ENCODE measurements around the gene METTL26.

METTL26 gene

GRCh38 chr16:674968-675883 is 39.1 kb upstream of the METTL26 start, which contains the start of gene RHBDL1:
TSS of gene RHBDL1 (plus strand) at chr16:675671. CDS start at chr16:675791, 120 bp downstream.
- DNase-seq, result peak; percentile 28

DNA sequence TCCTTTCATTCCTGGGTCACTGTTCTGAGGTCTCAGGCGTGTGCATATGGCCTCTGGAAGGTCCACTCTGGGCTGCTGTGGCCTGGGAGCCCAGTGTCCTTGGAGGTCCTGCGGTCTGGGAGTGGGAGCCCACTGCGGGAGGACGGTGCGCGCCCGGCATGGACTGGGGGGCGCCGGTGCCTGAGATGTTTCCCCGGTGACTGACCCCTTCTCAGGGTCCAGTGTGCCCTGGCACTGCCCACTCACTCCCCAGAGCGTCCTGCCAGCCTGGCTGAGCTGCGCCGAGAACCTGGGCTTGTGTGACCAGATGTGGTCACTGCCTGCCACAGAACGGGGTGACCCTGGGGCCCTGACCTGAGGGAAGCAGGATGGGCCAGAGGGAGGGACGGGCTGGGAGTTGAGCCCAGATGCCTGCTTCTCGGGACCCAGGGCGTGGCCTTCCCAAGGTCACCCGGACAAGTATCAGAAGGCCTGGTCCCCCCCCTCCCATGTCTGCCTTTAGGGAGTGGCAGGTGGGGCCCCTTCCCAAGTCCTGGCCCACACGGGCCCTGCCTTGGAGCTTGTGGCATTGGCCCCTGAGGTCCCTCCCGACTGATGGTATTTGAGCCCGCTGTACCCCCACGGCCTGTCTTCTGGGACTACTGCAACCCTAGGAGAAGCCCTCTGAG is 38.2 kb upstream of the METTL26 start:
- no peak for DNase-seq

DNA sequence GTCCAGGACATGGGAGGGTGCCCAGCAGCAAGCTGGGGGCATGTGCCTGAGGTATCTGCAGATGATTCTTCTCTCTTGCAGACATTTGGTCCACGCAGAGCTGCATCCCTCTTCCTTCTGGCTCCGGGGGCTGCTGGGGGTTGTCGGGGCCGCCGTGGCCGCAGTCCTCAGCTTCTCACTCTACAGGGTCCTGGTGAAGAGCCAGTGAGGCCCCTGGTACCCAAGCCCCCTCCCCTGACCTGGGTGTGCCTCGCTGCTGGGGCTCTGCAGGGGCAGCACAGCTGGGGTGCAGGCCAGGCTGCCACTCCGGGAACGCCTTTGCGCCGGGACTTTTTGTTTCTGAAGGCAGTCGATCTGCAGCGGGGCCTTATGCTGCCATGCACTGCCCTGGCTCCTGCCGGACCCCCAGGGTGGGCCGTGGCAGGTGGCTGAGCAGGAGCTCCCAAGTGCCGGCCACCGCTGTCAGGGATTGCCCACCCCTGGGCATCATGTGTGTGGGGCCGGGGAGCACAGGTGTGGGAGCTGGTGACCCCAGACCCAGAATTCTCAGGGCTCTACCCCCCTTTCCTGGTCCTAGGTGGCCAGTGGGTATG is 37.4 kb upstream of the METTL26 start:
- no peak for DNase-seq

- DNase-seq, result no peak
These were observed 36.7 kb upstream of the METTL26 start for GRCh38 chr16:672851-673250.

DNA sequence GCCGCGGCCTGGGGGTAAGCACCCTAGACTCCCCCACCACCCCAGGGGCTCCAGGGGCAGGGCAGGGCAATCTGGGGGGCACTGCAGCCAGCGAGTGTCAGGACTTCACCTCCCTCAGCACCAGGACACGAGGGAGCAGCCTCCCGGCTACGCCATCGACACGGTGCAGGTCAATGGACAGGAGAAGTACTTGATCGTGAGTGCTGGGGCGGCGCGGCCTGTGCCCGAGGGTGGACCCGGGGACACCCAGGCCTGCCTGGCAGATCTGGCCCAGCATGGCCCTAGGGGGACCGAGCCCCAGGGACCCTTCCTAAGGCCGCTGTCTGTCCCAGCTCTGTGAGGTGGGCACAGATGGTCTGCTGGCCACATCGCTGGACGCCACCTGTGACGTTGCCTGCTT is 36.3 kb upstream of the METTL26 start:
- no peak for DNase-seq

GRCh38 chr16:671353-672131 is 35.4 kb upstream of the METTL26 start:
- no peak for DNase-seq

DNA sequence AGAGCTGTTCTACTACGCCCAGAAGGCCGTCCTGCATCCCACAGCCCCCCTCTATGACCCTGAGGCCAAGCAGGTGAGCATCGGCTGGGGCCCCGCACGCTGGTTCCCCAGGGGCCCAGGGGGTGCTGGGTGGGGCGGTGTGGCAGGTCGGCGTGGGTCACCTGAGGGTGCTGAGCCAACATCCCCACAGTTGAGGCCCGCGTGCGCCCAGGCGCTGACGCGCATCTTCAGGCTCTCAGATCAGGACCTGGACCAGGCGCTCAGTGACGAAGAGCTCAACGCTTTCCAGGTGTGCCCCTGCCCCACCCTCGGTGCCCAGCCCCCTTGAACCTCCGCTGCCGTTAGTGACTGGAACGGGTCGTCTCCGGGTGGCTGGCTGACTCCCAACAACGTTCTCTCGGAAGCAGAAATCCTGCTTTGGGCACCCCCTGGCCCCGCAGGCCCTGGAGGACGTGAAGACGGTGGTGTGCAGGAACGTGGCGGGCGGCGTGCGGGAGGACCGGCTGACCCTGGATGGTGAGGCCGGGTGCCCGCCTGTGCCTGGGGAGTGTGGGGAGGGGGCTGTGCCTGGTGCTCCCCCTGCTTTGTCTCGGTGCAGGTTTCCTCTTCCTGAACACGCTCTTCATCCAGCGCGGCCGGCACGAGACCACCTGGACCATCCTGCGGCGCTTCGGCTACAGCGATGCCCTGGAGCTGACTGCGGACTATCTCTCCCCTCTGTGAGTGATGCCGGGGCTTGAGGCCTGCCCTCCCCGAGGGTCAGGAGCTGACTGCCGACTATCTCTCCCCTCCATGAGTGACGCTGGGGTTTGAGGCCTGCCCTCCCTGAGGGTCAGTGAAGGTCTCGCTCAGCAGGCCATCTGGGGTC is 34.6 kb upstream of the METTL26 start:
- DNase-seq, result no peak

DNA sequence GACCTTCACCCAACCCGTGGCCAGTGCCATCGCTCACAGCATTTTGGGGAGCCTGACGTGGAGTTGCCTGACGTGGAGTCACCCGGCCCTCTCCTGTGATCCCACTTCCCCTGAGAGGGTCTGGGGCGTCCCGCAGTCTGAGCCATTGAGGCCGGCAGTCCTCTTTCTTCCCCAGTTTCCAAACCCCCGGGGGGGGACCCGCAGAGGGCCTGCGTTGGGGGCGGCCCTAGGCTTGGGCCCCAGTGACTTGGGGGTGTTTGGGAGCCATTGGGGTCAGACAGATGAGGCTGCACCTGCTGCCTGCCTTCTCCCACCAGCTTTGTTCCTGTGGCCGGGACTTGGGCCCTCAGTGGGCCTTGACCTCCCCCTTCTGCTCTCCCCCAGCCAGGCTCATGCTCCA is 33.6 kb upstream of the METTL26 start:
- DNase-seq, result no peak

DNA sequence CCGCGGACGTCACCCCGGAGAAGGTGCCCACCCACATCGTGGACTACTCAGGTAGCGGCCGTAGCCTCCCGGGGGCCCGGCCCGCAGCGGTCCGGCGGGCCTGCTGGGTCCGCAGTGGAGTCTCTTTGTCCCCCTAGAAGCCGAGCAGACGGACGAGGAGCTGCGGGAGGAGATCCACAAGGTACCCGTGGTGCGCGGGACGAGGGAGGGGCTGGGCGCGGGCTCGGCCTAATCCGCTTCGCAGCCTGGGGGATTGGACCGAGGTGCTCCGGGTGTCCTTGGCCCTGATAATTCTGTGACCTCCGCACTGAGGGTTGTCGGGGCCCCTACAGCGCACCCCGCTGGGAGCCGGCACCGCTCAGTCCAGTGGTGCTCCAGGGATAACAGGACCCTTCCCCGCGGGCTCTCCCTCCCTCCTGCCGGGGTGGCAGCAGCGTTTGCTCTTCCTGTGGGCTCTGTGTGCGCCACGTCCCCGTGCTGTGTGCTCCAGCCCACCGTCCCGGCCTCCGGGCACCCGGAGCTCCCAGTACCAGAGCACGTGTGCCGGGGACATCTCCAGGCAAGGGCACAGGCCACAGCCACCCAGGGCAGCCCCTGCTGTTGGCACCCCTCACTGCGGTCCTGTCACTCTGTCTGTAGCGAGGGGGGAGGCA is 32.5 kb upstream of the METTL26 start:
- DNase-seq, result peak; percentile 30

- peak; percentile 96 for DNase-seq
These were observed 31.8 kb upstream of the METTL26 start, which contains the start of gene RHOT2 for GRCh38 chr16:667780-668518. TSS of gene RHOT2 (plus strand) at chr16:668132. CDS start at chr16:668200, 68 bp downstream.

- no peak for DNase-seq
These were observed 31.1 kb upstream of the METTL26 start for GRCh38 chr16:667113-667779.

GRCh38 chr16:666572-666971 is 30.5 kb upstream of the METTL26 start:
- DNase-seq, result no peak

GRCh38 chr16:662597-662996 is 26.5 kb upstream of the METTL26 start:
- DNase-seq, result no peak

DNA sequence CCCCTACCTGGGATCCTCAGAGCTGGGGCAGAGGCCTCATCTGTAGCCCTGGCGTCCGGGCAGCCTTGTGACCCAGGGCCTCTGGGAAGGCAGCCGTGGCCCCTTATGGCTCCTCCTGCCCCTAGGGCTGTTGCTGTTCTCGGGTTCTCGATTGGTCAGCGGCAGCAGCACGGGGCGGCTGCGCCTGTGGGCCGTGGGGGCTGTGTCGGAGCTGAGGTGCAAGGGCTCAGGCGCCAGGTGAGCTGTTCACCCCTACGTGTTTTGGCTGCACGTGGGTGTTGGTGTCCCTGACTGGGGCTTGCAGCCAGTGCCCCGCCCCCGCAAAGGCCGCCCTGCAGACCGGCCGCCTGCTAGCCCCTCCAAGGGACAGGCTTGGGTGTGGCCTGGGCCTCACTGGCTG is 26.0 kb upstream of the METTL26 start:
- DNase-seq, result no peak

DNA sequence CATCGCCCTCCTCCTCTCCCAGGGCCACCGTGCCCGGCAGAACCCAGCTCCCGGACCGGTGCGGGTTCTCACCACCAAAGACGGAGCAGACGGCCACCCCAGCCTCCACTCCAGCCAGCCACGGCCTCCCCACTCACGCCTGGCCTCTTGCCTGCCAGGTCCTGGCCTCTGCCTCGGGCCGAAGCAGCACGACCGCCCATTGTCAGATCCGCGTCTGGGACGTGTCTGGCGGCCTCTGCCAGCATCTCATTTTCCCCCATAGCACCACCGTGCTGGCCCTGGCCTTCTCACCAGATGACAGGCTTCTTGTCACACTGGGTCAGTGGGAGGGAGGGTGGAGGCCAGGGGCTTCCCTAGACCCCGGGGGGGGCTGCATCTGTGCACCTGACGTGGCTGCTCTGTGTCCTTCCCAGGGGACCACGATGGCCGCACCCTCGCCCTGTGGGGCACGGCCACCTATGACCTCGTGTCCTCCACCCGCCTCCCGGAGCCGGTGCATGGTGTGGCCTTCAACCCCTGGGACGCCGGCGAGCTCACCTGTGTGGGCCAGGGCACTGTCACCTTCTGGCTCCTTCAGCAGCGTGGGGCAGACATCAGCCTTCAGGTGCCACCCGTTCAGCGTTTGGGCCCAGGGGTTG is 25.2 kb upstream of the METTL26 start:
- DNase-seq, result no peak

- peak; percentile 80 for DNase-seq
These were observed 24.5 kb upstream of the METTL26 start for GRCh38 chr16:660459-661183.

GRCh38 chr16:660132-660458 is 24.0 kb upstream of the METTL26 start:
- DNase-seq, result no peak

DNA sequence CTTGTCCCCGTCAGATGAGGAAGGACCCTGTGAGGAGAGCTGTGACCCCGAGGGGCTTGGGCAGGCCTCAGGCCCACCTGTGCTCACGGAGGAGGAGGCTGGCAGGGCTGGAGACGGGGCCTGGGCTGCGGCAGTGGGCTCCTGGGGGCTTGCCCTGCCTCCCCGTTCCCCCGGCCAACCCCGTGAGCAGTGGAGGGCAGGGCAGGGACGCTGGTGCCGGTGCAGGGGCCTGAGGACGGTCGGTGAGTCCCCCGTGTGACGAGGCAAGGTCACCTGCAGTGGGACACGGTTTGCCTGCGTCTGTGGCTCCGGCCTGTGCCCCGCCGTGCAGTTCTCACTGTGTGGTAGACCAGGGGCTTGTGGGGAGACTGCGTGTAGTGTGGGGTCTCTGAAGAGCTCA is 23.5 kb upstream of the METTL26 start:
- DNase-seq, result no peak

Measured in activated CD4-positive, alpha-beta T cell treated with anti-CD3 and anti-CD28 coated beads, Interleukin-2, Interleukin-6, amounts not matched to agents 100 ng/mL and 50 ng/mL, durations not matched to agents 16 hours and 8 hours (primary cell).